Activated CD4-positive, alpha-beta T cell treated with anti-CD3 and anti-CD28 coated beads, Interleukin-2, Interleukin-6, amounts not matched to agents 100 ng/mL and 50 ng/mL, durations not matched to agents 16 hours and 8 hours (primary cell): ENCODE results near the gene SERINC4.
A peak's percentile ranks its signal among the peaks of the same experiment; 100 is the strongest.

ENCODE experiments used
- DNase-seq: peaks from one replicate; pipeline ENCODE4 v3.0.0-alpha.2; 2020

The SERINC4 gene

DNA sequence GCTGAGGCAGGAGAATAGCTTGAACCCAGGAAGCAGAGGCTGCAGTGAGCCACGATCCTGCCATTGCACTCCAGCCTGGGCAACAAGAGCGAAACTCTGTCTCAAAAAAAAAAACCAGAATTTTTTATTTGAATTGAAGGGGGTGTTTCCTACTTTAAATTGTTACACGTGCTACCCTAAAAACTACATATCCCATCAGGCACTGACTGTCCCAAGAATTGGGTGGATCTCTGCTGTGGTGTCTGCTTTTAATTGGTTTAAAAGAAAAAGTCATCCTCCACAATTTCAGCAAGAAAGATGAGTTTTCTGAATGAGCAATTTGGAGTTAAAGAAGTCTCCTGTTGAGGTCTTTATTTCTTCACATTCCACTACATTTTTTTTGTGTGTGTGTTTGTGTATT, 51.6 kb downstream of the SERINC4 start:
- peak; percentile 46 for DNase-seq

DNA sequence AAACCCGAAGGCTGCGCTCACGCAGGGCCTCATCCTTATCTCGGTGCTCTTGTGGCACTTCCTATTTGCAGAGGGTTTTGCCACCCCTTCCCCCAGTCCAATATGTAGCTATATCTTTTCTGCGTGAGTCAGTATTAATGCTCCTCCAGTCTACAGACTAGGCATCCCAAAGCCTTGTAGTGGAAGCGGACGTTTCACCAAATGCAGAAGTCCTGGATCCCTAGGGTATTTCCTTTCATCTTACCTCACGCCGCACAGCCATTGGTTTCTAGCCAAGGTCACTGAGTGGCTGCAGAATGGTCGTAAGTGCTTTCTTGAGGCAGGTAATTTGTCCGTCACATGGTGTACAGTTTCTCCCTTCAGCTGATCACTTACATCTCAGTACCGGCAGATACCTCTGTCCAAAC, 53.1 kb downstream of the SERINC4 start:
- DNase-seq, result peak; percentile 36

DNA sequence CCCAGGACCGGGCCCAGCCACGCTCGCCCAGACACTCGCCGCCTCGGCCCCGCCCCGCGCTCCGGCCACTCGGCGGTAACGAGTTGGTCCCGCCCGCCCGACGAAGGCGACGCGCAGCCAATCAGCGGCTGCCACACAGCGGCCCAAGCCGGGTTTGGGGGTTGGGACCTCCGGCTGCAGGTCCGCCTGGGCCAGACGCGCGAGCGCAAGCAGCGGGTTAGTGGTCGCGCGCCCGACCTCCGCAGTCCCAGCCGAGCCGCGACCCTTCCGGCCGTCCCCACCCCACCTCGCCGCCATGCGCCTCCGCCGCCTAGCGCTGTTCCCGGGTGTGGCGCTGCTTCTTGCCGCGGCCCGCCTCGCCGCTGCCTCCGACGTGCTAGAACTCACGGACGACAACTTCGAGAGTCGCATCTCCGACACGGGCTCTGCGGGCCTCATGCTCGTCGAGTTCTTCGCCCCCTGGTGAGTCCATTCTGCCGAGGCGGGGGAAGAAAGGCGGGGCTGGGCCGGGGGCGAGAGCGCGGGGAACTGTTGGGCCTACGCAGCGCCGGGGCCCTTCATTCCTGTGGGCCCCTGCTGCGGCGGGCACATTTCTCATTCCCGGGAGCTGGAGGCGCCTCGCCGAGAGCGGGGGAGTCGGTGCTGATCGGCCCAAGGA, 53.6 kb downstream of the SERINC4 start, which contains the start of gene PDIA3:
Gene PDIA3, plus strand, starts transcription at position 194 of the 658 bp plus-strand sequence. Its CDS starts 102 bp downstream, at position 296.
- DNase-seq, result peak; percentile 97
